IPS-15b (cell line): ENCODE results near the gene SH3RF3.

Experiments used
- H3K27me3 ChIP-seq: one replicate; pipeline ENCODE4 v1.6.1; 2013; ENCODE audit warnings: low read length; ENCODE audit not compliant: control insufficient read depth, insufficient read depth
- H3K36me3 ChIP-seq: one replicate; pipeline ENCODE4 v1.6.1; 2013; ENCODE audit warnings: low read length; ENCODE audit not compliant: control insufficient read depth, insufficient read depth
- H3K4me1 ChIP-seq: one replicate; pipeline ENCODE4 v1.6.1; 2013; ENCODE audit warnings: mild to moderate bottlenecking, low read length; ENCODE audit not compliant: control insufficient read depth, insufficient read depth
- H3K4me3 ChIP-seq: one replicate; pipeline ENCODE4 v1.5.1; 2013; ENCODE audit warnings: low read depth, low read length
- H3K9ac ChIP-seq: one replicate; pipeline ENCODE4 v1.6.1; 2013; ENCODE audit warnings: low read depth, mild to moderate bottlenecking, low read length
- H3K9me3 ChIP-seq: one replicate; pipeline ENCODE4 v1.6.1; 2013; ENCODE audit warnings: mild to moderate bottlenecking, low read length; ENCODE audit not compliant: control insufficient read depth, insufficient read depth

SH3RF3 gene

GRCh38 chr2:109141727-109142283 is 12.8 kb downstream of the SH3RF3 start:
- Histone ChIP-seq H3K4me3 (no peak overlapping the region), H3K27me3 (no peaks in the 10 kb centered on the region), H3K9ac (no peak overlapping the region), H3K36me3 (no peaks in the 10 kb centered on the region), H3K4me1 (no peaks in the 10 kb centered on the region), H3K9me3 (no peaks in the 10 kb centered on the region)

- no peaks in the 10 kb centered on the region for H3K4me1 ChIP-seq
- no peak overlapping the region for H3K9ac ChIP-seq
- H3K36me3 ChIP-seq = no peaks in the 10 kb centered on the region
- no peaks in the 10 kb centered on the region for H3K9me3 ChIP-seq
- no peak overlapping the region for H3K4me3 ChIP-seq
- H3K27me3 ChIP-seq = no peaks in the 10 kb centered on the region
These were observed 13.6 kb downstream of the SH3RF3 start for GRCh38 chr2:109142416-109143210.

- Histone ChIP-seq H3K4me3 (no peak overlapping the region), H3K27me3 (no peaks in the 10 kb centered on the region), H3K9ac (no peak overlapping the region), H3K36me3 (no peaks in the 10 kb centered on the region), H3K9me3 (no peaks in the 10 kb centered on the region), H3K4me1 (no peaks in the 10 kb centered on the region)
These were observed 14.5 kb downstream of the SH3RF3 start for GRCh38 chr2:109143214-109144187.

GRCh38 chr2:109144271-109144670 is 15.3 kb downstream of the SH3RF3 start:
- Histone ChIP-seq H3K4me1 (no peaks in the 10 kb centered on the region), H3K27me3 (no peaks in the 10 kb centered on the region), H3K9me3 (no peaks in the 10 kb centered on the region), H3K4me3 (no peak overlapping the region), H3K36me3 (no peaks in the 10 kb centered on the region), H3K9ac (no peak overlapping the region)

- no peak overlapping the region for H3K9ac ChIP-seq
- H3K9me3 ChIP-seq = no peaks in the 10 kb centered on the region
- no peaks in the 10 kb centered on the region for H3K4me1 ChIP-seq
- H3K4me3 ChIP-seq = no peak overlapping the region
- H3K27me3 ChIP-seq = no peaks in the 10 kb centered on the region
- no peaks in the 10 kb centered on the region for H3K36me3 ChIP-seq
These were observed 15.7 kb downstream of the SH3RF3 start for GRCh38 chr2:109144721-109145120.

GRCh38 chr2:109145286-109145685 is 16.3 kb downstream of the SH3RF3 start:
- Histone ChIP-seq H3K9me3 (no peaks in the 10 kb centered on the region), H3K27me3 (no peaks in the 10 kb centered on the region), H3K9ac (no peak overlapping the region), H3K4me1 (no peaks in the 10 kb centered on the region), H3K36me3 (no peaks in the 10 kb centered on the region), H3K4me3 (no peak overlapping the region)

GRCh38 chr2:109147405-109147804 is 18.4 kb downstream of the SH3RF3 start:
- Histone ChIP-seq H3K9ac (no peak overlapping the region), H3K36me3 (no peaks in the 10 kb centered on the region), H3K4me1 (no peaks in the 10 kb centered on the region)

GRCh38 chr2:109148117-109148746 is 19.2 kb downstream of the SH3RF3 start:
- no peaks in the 10 kb centered on the region for H3K36me3 ChIP-seq
- H3K27me3 ChIP-seq = no peaks in the 10 kb centered on the region
- no peak overlapping the region for H3K4me3 ChIP-seq
- H3K4me1 ChIP-seq = no peaks in the 10 kb centered on the region
- H3K9me3 ChIP-seq = no peaks in the 10 kb centered on the region
- H3K9ac ChIP-seq = no peak overlapping the region

More at GRCh38 chr2:109147405-109147804, 18.4 kb downstream of the SH3RF3 start:
- H3K27me3 ChIP-seq = no peaks in the 10 kb centered on the region
- H3K9me3 ChIP-seq = no peaks in the 10 kb centered on the region
- H3K4me3 ChIP-seq = no peak overlapping the region

- Histone ChIP-seq H3K36me3 (no peaks in the 10 kb centered on the region), H3K9ac (no peak overlapping the region), H3K4me1 (no peaks in the 10 kb centered on the region), H3K4me3 (no peak overlapping the region), H3K9me3 (no peaks in the 10 kb centered on the region), H3K27me3 (no peaks in the 10 kb centered on the region)
These were observed 20.1 kb downstream of the SH3RF3 start for GRCh38 chr2:109148991-109149645.

- Histone ChIP-seq H3K36me3 (no peaks in the 10 kb centered on the region), H3K9ac (no peak overlapping the region), H3K27me3 (no peaks in the 10 kb centered on the region), H3K4me3 (no peak overlapping the region), H3K9me3 (no peaks in the 10 kb centered on the region), H3K4me1 (no peaks in the 10 kb centered on the region)
These were observed 21.6 kb downstream of the SH3RF3 start for GRCh38 chr2:109150559-109150958.

GRCh38 chr2:109151519-109151918 is 22.5 kb downstream of the SH3RF3 start:
- no peaks in the 10 kb centered on the region for H3K27me3 ChIP-seq
- H3K9ac ChIP-seq = no peak overlapping the region
- no peaks in the 10 kb centered on the region for H3K9me3 ChIP-seq
- H3K4me1 ChIP-seq = peaks cover 2% of the 10 kb centered on the region
- H3K36me3 ChIP-seq = no peaks in the 10 kb centered on the region
- no peak overlapping the region for H3K4me3 ChIP-seq
